ENCODE data around the gene ZNF57. TPM values are rescaled to one million over a fixed set of nuclear protein-coding genes. Genes with fewer than 3 reads are reported as not detected.
A peak's percentile ranks its signal among the peaks of the same experiment; 100 is the strongest.

Gene ZNF57
- total RNA-seq, 1 experiment from 2014 or later: 4.8 TPM

- intact Hi-C loops (cut with micrococcal nuclease): no loop called here
- no peak overlapping the region for H3K27ac Mint-ChIP-seq (ENCODE audit: low read depth, unreplicated experiment)
- no peaks in the 10 kb centered on the region for H3K9me3 Mint-ChIP-seq (ENCODE audit: unreplicated experiment)
- H3K36me3 Mint-ChIP-seq (ENCODE audit: insufficient read depth, unreplicated experiment): peaks cover 25% of the 10 kb centered on the region
- TF ChIP-seq CTCF (IDR thresholded peaks at IDR 0.05; ENCODE audit: unreplicated experiment): no peak
- H3K27me3 Mint-ChIP-seq (ENCODE audit: insufficient read depth, unreplicated experiment): no peaks in the 10 kb centered on the region
- DNase-seq (ENCODE audit: unreplicated experiment): no peak
- H3K4me3 Mint-ChIP-seq (ENCODE audit: unreplicated experiment): no peak overlapping the region
- ChIA-PET CTCF (interaction anchor here (1.3 kb wide), 1 partner anchor 12 kb away, joined by 4 read pairs; no protein-coding TSS in a partner anchor), POLR2A (interaction anchor here (0.7 to 1.8 kb wide), 4 partner anchors 19 to 56 kb away, joined by 3 to 9 read pairs (median 4); partner anchors contain the start of gene ZNF57)
- H3K4me1 Mint-ChIP-seq (ENCODE audit: insufficient read depth, unreplicated experiment): peaks cover 7% of the 10 kb centered on the region
- no TSS peak for BruUV-seq (replicated peaks)
These were observed 42.4 kb downstream of the ZNF57 start for GRCh38 chr19:2942928-2943640.

GRCh38 chr19:2944403-2944774 lies 43.7 kb downstream of the ZNF57 start:
- Mint-ChIP-seq H3K27me3 (ENCODE audit: insufficient read depth, unreplicated experiment) (no peaks in the 10 kb centered on the region), H3K4me1 (ENCODE audit: insufficient read depth, unreplicated experiment) (peaks cover 7% of the 10 kb centered on the region), H3K4me3 (ENCODE audit: unreplicated experiment) (peak overlapping the region; percentile 96), H3K27ac (ENCODE audit: low read depth, unreplicated experiment) (peak overlapping the region; percentile 93), H3K9me3 (ENCODE audit: unreplicated experiment) (no peaks in the 10 kb centered on the region), H3K36me3 (ENCODE audit: insufficient read depth, unreplicated experiment) (peaks cover 16% of the 10 kb centered on the region)
- no TSS peak for BruUV-seq (replicated peaks)
- CTCF ChIA-PET: interaction anchor here (0.6 to 1.2 kb wide), 2 partner anchors 57 to 1501 kb away, joined by 3 to 6 read pairs; no protein-coding TSS in a partner anchor
- no peak for DNase-seq (ENCODE audit: unreplicated experiment)
- intact Hi-C loops (cut with micrococcal nuclease): no loop called here
- no peak for TF ChIP-seq CTCF (IDR thresholded peaks at IDR 0.05; ENCODE audit: unreplicated experiment)
- POLR2A ChIA-PET: interaction anchor here (0.7 to 1.8 kb wide), 5 partner anchors 9 to 57 kb away, joined by 3 to 9 read pairs (median 3); partner anchors contain the start of gene ZNF57

GRCh38 chr19:2944775-2945574 lies 44.2 kb downstream of the ZNF57 start, which contains the start of gene ZNF77:
Gene ZNF77 (minus strand): TSS chr19:2944971. CDS start chr19:2944840, 131 bp downstream.
- peak; percentile 100 for DNase-seq (ENCODE audit: unreplicated experiment)
- intact Hi-C loops (cut with micrococcal nuclease): loop anchor here (1.0 kb wide), 1 partner anchor 58 kb away; no protein-coding TSS in a partner anchor
- no TSS peak for BruUV-seq (replicated peaks)
- no peak for TF ChIP-seq CTCF (IDR thresholded peaks at IDR 0.05; ENCODE audit: unreplicated experiment)
- Mint-ChIP-seq H3K4me3 (ENCODE audit: unreplicated experiment) (peak within 1 kb of the TSS; percentile 96), H3K27me3 (ENCODE audit: insufficient read depth, unreplicated experiment) (no peaks in the 10 kb centered on the region), H3K27ac (ENCODE audit: low read depth, unreplicated experiment) (peak within 1 kb of the TSS; percentile 93), H3K9me3 (ENCODE audit: unreplicated experiment) (no peaks in the 10 kb centered on the region), H3K36me3 (ENCODE audit: insufficient read depth, unreplicated experiment) (peaks cover 14% of the 10 kb centered on the region), H3K4me1 (ENCODE audit: insufficient read depth, unreplicated experiment) (peaks cover 7% of the 10 kb centered on the region)
- ChIA-PET POLR2A (interaction anchor here (0.7 to 1.8 kb wide), 5 partner anchors 8 to 58 kb away, joined by 3 to 9 read pairs (median 3); partner anchors contain the start of gene ZNF57), CTCF (interaction anchor here (0.8 to 1.2 kb wide), 2 partner anchors 58 to 932 kb away, joined by 3 to 6 read pairs; no protein-coding TSS in a partner anchor)

Data from MCF 10A (cell line).